Fibroblast of pulmonary artery (primary cell): Measurements from ENCODE around the gene UBE2E1.

ENCODE experiments used
- DNase-seq: peaks from one replicate; pipeline ENCODE4 v3.0.0-alpha.2; 2010; ENCODE audit warnings: low read depth
- H3K4me3 ChIP-seq: replicated peaks from 2 replicates; pipeline ENCODE4 v1.5.1; 2011; ENCODE audit warnings: low read depth, mild to moderate bottlenecking, control low read depth, low read length, moderate library complexity
- CTCF ChIP-seq: IDR thresholded peaks from 2 replicates; pipeline ENCODE4 v1.5.1; 2011; ENCODE audit warnings: mild to moderate bottlenecking, control low read depth, low read length, inconsistent platforms; ENCODE audit errors: missing control alignments

Gene UBE2E1

GRCh38 chr3:23884481-23884880 is 78.7 kb downstream of the UBE2E1 start:
- peak; percentile 21 for TF ChIP-seq CTCF
- DNase-seq: peak; percentile 14
- H3K4me3 ChIP-seq: no peak overlapping the region

- no peak for DNase-seq
- TF ChIP-seq CTCF: no peak
- H3K4me3 ChIP-seq: no peak overlapping the region
These were observed 79.5 kb downstream of the UBE2E1 start for GRCh38 chr3:23885210-23885609.

GRCh38 chr3:23886311-23886710 is 80.6 kb downstream of the UBE2E1 start:
- no peak overlapping the region for H3K4me3 ChIP-seq
- TF ChIP-seq CTCF: no peak
- no peak for DNase-seq

- H3K4me3 ChIP-seq: no peak overlapping the region
- TF ChIP-seq CTCF: peak; percentile 82
- DNase-seq: peak; percentile 76
These were observed 83.0 kb downstream of the UBE2E1 start for GRCh38 chr3:23888617-23889228.

- no peak for DNase-seq
- H3K4me3 ChIP-seq: no peak overlapping the region
- no peak for TF ChIP-seq CTCF
These were observed 83.6 kb downstream of the UBE2E1 start for GRCh38 chr3:23889386-23889785.

- no peak for TF ChIP-seq CTCF
- DNase-seq: no peak
- no peak overlapping the region for H3K4me3 ChIP-seq
These were observed 84.2 kb downstream of the UBE2E1 start for GRCh38 chr3:23889950-23890349.
